Heart left ventricle (tissue), 13 donors: Measurements from ENCODE around the gene RYR3.

ENCODE experiments used
- POLR2A ChIP-seq, 2 donors: fragments of 450-650 bp; IDR thresholded peaks; one replicate each; pipeline ENCODE4 v1.6.1; 2017; ENCODE audit warnings: antibody characterized with exemption in 2 of 2, mild to moderate bottlenecking in 2 of 2, moderate library complexity in 2 of 2
- TF ChIP-seq, protein P1 (sequence below), 12 donors: fragments of 200-600 bp; sonication (generic) in 4 of 12; IDR thresholded peaks; one replicate each; pipeline versions ENCODE4 v1.5.0 to v1.8.0; 2018 to 2022; ENCODE audit warnings: antibody characterized with exemption in 12 of 12, mild to moderate bottlenecking in 5 of 12
- donor health status: ischemic (EF 13 %, LVEDD 7.1; RV severe dilation, severe dysfunction).
- donor health status: DM: no; HTN: yes; CAD: no.
- donor health status: DM: no; HTN: no; CAD: no.
- donor health status: ischemic (EF 25% LVEDD 6.9; RV normal size, moderate dysfunction).
- donor health status: ischemic (EF 25% LVEDD 5.7; RV mildly dilated, moderate dysfunction).
- donor health status: ischemic (EF 35%, LVEDD 5.7; RV mildly dilated, moderate dysfunction).
- donor health status: nonischemic (EF 11% LVEDD 7.7; RV severe dilation, severe dysfunction).
- donor health status: DM: yes; HTN: yes; CAD: no.
- donor health status: PGD.
- donor health status: ischemic (EF 29% LVEDD 5.4; RV normal size, mild dysfunction).
- donor health status: nonischemic (EF 23%, LVEDD 6.1; RV moderate dilation, normal function).

DNA sequence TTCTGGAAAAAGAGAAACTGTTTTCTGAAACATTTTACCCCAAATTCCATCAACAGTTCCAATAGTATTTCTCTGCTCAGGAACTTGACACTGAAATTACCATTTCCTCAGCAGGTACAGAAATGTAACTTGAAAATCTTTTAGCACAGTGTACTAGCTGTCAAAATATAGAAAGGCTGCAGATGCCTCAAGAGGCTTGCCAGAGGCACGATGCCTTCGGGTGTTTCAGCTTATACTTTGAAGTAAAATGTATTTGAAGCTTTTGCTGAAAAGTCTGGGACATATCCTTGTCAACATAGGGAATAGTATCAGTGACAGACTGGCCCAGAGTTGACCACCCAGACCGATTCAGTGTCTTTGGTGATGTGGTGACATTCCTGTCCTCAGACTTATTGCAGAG, 503.1 kb downstream of the RYR3 start:
- TF ChIP-seq, protein P1, sequence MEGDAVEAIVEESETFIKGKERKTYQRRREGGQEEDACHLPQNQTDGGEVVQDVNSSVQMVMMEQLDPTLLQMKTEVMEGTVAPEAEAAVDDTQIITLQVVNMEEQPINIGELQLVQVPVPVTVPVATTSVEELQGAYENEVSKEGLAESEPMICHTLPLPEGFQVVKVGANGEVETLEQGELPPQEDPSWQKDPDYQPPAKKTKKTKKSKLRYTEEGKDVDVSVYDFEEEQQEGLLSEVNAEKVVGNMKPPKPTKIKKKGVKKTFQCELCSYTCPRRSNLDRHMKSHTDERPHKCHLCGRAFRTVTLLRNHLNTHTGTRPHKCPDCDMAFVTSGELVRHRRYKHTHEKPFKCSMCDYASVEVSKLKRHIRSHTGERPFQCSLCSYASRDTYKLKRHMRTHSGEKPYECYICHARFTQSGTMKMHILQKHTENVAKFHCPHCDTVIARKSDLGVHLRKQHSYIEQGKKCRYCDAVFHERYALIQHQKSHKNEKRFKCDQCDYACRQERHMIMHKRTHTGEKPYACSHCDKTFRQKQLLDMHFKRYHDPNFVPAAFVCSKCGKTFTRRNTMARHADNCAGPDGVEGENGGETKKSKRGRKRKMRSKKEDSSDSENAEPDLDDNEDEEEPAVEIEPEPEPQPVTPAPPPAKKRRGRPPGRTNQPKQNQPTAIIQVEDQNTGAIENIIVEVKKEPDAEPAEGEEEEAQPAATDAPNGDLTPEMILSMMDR (IDR thresholded peaks at IDR 0.05): no peak
- no peak for TF ChIP-seq POLR2A (IDR thresholded peaks at IDR 0.05)
